ENCODE measurements around the gene PJA2.

PJA2 gene

GRCh38 chr5:109407913-109408312, 1.9 kb downstream of the PJA2 start:
- DNase-seq: no peak

GRCh38 chr5:109406719-109407118, 3.1 kb downstream of the PJA2 start:
- no peak for DNase-seq

DNA sequence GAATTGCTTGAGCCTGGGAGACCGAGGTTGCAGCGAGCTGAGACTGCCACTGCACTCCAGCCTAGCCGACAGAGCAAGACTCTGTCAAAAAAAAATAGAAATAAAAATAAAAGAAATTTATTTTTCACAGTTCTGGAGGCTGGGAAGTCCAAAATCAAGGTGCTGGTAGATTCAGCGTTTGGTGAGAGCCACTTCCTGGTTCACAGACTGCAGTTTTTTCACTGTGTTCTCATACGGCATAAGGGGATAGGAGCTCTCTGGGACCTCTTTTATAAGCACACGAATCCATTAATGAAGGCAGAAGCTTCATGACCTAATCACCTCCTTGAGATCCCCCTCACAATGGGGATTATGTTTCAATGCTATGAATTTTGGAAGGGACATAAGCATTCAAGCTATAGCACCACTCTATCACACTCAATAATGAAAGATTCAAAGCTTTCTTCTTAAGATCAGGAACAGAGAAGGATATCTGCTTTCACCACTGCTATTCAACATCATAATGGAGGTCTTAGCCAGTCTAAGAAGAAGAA, 5.3 kb downstream of the PJA2 start:
- DNase-seq: no peak

DNA sequence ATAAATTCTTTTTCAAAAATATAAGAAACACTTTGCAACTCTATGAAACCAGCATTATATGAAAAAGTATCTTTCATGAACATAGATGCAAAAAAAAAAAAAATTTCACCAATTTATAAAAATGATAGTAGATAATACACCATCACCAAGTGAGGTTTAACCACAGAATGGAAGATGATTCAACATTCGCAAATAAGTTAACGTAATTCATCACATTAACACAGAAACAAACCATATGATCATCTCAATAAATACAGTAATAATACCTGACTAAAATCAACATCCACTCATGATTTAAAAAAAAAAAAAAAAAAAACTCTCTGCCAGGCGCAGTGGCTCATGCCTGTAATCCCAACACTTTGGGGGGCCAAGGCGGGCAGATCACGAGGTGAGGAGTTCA, 6.3 kb downstream of the PJA2 start:
- DNase-seq: no peak

- DNase-seq: no peak
Observed at GRCh38 chr5:109399092-109399759, 10.5 kb downstream of the PJA2 start.

DNA sequence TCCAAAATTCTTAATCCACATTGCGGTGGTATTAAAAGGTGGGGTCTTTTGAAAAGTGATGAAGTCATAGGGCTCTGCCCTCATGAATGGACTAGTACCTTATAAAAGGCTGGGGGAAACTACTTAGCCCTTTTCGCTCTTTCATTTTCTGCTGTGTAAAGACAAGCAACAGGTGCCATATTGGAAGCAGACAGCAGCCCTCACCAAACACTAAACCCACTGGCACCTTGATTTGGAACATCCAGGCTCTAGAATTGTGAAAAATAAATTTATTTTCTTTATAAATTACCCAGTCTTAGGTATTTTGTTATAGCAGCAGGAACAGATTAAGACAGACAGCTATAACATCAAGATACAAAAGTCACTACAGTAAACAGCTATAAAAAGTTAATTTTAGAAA, 12.8 kb downstream of the PJA2 start:
- no peak for DNase-seq

- DNase-seq: no peak
Observed at GRCh38 chr5:109394806-109395205, 15.0 kb downstream of the PJA2 start.

DNA sequence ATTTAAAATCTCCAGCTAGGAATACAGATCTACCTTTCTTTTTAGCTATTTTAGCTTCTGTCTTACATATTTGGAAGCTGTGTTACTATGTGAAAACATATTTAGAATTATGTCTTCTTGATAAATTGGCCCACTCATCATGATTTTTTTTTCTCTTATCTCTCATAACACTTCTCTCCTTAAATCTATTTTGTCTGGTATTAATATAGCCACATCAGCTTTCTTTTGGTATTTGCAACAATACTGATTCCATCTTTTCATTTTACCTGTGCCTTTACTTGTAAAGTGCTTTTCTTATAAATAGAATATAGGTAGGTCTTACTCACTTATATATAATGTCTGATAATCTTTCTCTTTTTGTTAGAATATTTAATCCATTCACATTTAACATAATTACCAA, 19.6 kb downstream of the PJA2 start:
- DNase-seq: no peak

GRCh38 chr5:109388407-109388806, 21.4 kb downstream of the PJA2 start:
- DNase-seq: no peak

GRCh38 chr5:109387408-109387974, 22.3 kb downstream of the PJA2 start:
- DNase-seq: no peak

DNA sequence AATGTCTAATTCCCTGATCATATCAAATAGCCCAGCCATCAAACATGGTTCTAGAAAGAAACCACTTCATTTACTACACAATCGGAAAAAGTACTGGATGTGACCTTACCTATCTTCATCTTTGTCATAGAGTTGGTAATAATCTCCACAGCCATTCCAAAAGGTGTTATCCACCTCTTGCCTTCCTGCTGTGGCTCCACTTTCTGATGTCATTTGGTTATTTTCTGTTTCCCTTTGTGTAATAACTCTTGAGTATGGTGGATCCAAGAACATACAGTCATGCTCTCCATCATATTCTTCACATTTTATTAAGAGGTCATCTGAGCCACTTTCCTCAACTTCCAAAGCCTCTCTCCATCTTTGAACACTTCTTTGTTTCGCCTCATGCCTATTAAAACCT, 31.7 kb downstream of the PJA2 start:
- DNase-seq: no peak

- no peak for DNase-seq
Observed at GRCh38 chr5:109374625-109375024, 35.1 kb downstream of the PJA2 start.

DNA sequence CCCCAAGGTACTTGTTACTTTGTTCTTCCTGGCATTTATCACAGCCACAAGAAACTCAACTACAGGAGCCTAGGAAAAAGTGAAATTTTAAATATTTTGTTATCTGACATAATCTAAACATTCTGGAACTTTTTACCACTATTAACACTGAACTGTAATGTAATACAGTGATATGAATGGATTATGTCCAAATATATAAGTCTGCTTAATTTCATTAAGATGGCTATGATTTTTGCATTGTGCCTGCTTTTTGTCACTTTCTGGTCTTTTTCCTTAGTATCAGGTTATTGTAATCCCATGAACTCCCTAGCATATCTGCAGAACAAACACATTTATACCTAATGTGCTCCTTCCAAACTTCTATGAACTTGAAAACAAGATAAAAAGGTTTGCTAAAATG, 35.8 kb downstream of the PJA2 start:
- no peak for DNase-seq

DNA sequence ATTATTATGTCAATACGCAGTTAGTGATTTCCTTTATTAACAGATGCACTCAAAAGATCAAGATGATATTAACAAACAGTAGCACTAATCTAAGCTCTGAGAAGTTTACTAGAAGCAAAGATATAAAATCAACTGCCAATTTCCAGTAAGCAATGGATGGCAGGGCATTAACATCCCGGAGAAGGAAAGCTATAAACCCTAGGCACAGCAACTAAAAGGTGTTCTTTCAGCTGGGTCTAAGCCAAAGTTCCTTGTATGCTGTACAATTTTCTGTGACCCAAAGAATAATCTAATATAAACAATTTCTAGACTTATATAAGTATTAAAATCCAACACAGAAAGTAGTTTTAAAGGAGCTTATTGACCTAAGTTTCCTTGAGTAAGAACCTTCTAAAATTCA, 39.4 kb downstream of the PJA2 start:
- no peak for DNase-seq

DNA sequence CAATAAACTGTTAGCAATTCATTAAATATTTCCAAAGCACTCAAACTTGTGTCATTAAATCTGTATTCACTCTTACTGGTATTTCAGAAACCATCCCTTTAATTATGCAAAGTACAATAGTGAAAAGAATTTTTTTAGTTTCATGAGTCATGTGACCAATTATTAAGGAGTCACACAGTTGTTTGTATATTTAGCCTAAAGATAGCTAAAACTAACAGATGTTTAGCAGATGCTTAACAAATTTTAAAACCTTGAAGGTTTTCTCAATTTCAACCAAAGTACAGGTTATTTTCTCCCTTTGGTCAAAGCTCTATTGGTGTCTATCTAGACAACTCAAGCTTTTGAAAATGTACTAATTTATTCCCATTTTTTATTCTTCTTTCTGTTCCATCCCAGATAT, 44.1 kb downstream of the PJA2 start:
- DNase-seq: no peak

DNA sequence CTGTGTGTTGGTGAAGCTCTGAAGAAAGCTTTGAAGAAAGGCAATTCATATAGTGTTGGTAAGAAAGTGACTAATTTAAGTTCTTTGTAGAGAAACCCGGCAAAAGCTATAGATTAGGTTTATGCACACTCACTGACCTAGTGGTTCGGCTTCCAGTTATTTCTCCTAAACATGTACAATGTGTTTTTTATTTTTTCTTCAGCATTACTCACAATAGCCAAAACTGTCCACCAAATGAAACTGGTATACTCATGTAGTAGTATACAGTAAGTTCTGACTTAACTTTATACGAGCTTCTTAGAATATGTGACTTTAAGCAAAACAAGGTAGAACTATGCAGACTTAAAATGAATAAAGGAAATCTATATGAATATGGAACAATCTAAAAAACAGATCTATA, 44.8 kb downstream of the PJA2 start:
- no peak for DNase-seq

DNA sequence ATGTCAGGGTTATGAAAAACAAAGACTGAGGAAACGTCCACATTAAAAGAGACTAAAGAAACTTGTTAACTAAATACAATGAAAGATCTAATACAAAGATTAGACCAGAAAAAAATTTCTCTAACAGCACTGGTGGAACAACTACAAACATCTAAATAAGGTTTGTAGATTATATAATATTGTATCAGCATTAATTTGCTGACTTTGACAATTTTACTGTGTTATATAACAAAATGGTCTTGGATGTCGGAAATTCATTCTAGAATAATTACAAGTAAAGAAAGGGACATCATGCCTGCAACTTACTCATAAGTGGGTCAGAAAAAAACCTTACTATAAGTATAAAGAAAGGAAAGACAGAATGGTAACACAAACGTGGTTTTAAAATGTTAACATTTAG, 50.1 kb downstream of the PJA2 start:
- DNase-seq: no peak

GRCh38 chr5:109357807-109358206, 52.0 kb downstream of the PJA2 start:
- DNase-seq: no peak

DNA sequence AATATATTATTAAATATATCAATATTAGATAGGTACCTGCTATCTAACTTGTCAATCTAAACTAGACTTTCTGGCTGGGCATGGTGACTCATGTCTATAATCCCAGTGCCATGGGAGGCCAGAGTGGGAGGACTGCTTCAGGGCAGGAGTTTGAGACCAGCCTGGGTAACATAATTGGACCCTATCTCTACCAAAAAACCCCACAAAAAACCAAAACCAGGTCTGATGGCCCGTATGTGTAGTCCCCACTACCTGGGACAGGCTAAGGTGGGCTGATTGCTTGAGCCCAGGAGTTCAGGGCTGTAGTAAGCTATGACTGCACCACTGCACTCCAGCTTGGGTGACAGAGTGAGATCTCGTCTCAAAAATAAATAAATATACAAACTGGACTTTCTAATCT, 55.0 kb downstream of the PJA2 start:
- peak; percentile 1 for DNase-seq

- DNase-seq: no peak
Observed at GRCh38 chr5:109351988-109352864, 57.5 kb downstream of the PJA2 start.

GRCh38 chr5:109350537-109351270, 59.1 kb downstream of the PJA2 start:
- no peak for DNase-seq

DNA sequence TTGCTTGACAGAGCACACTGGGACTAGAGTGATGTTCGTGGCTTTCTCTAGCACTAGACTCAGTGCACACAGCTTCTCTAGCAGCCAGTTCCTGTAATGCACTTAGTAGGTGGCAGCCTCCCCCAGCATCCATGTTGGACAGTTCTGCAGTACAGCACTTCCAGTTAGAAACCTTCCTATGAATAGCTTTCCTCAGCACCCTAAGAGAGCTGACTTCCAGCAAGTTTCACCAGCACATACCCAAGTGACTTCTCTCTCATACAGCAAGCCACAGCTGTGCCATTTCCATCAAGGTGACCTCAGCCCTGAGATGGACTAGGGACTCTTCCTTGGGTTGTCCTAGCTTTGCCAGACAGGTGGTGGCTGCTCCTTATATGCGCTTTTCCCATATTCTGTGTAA, 60.4 kb downstream of the PJA2 start:
- no peak for DNase-seq

DNA sequence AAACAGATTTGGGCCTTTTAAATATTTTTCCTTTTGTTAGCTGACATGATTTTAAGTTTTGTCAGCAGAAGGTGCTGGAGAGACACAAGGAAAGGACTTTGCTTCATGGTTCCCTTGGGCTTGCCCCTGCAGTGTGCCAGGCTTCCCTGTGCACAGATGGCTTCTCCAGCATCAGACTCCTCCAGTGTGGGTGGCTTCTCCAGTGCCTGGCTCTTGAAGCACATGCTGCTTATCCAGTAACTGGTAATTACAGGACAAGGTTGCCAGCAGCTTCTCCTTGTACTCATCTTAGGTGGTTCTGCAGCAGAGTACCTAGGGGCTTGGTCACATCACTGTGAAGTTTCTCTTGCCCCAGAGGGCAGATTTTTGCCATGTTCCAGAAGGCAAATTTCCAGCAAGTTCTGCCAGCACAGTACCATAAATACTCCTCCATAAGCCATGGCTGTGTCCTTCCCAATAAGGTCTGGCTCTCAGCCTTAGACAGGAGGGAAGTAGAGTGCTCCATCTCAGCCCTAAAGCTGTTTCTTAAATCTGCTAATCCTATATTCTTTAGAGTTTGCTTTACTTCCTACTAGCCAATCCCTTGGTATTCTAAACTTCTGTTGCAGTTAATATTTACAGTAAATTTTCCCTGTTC, 62.4 kb downstream of the PJA2 start:
- no peak for DNase-seq

All from activated CD4-positive, alpha-beta T cell treated with anti-CD3 and anti-CD28 coated beads, Interleukin-2, Interleukin-6, amounts not matched to agents 100 ng/mL and 50 ng/mL, durations not matched to agents 16 hours and 8 hours (primary cell).